Measurements from ENCODE around the gene P2RY12.

The P2RY12 gene

DNA sequence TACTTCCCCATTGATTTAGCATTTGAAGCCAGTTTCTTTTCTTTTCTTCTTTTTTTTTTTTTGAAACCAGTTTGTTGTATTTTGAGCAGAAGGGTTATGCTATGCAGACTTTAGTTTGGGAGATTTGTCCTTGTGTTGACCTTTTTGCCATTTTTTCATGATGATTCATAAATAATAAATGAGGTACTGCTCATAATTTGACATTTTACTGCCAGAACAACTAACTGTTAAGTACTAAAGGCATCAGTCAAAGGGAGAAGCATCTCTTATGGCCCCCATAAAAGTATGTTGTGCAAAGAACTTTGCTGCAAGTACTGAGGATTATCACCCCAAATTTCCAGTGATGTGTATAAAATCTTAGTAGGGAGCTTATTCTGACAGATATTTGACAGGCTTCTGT, 66.2 kb downstream of the P2RY12 start:
- no peak for DNase-seq (ENCODE audit: extremely low read depth, low read depth)
- TF ChIP-seq, protein P1, sequence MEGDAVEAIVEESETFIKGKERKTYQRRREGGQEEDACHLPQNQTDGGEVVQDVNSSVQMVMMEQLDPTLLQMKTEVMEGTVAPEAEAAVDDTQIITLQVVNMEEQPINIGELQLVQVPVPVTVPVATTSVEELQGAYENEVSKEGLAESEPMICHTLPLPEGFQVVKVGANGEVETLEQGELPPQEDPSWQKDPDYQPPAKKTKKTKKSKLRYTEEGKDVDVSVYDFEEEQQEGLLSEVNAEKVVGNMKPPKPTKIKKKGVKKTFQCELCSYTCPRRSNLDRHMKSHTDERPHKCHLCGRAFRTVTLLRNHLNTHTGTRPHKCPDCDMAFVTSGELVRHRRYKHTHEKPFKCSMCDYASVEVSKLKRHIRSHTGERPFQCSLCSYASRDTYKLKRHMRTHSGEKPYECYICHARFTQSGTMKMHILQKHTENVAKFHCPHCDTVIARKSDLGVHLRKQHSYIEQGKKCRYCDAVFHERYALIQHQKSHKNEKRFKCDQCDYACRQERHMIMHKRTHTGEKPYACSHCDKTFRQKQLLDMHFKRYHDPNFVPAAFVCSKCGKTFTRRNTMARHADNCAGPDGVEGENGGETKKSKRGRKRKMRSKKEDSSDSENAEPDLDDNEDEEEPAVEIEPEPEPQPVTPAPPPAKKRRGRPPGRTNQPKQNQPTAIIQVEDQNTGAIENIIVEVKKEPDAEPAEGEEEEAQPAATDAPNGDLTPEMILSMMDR (IDR thresholded peaks at IDR 0.05; ENCODE audit: low read depth, low read length), result no peak

DNA sequence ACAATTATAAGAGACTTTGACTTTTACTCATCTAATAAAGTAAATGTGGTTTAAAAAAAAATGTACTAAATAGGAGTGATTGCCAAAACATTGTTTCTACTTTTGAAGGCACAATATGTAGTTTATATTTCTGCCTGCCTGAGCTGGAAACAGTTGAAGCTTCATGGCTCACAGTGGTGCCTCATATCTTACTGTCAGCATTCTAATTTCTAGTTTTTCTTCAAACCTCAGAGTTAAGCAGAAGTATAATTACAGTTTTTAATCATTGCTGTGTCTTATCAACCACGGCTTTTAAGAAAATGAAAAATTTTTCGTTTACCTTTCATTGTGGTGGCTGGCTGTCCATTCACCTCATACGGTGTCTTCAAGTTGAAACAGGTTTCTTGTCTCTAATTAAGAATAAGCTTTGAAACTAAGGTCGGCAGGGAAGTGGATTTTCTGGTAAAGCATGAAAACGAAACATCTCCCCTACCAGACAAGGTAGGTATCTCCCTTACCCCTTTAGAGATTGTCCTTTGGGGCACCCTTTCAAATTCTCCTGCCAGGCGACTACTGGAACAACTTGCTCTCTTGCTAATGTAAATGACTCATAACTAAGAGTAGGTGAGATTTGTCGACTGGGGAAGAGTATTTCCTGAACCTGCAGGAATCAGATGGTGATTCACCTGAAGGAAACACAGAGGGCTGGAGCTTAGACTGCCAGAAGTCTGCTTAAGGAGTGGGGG, 68.1 kb downstream of the P2RY12 start, which contains the start of gene GPR87:
Gene GPR87, minus strand, starts transcription at position 554 of the 725 bp plus-strand sequence. CDS start 16,720 bp downstream, outside the sequence.
- no peak for DNase-seq (ENCODE audit: extremely low read depth, low read depth)
- TF ChIP-seq, protein P1 (IDR thresholded peaks at IDR 0.05; ENCODE audit: low read depth, low read length), result no peak

DNA sequence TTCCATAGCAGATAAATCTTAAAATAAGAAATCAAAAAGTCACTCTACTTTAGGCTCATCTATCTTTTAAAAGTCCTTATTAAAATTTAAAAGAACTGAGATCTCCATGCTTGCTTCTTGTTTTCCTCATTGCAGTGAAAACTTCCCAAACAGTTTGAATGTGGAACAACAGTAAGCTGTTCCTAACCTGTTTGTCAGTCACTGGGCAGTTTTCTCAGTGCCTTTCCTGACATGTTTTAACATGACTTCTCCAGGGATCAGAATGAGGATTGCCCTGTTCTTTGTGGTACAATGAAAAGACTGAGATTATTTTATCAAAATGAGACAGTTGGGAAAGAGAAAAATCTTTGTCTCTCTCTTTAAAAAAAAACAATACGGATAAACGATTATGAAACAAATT, 68.7 kb downstream of the P2RY12 start:
- DNase-seq (ENCODE audit: extremely low read depth, low read depth), result no peak
- TF ChIP-seq, protein P1 (IDR thresholded peaks at IDR 0.05; ENCODE audit: low read depth, low read length), result no peak

DNA sequence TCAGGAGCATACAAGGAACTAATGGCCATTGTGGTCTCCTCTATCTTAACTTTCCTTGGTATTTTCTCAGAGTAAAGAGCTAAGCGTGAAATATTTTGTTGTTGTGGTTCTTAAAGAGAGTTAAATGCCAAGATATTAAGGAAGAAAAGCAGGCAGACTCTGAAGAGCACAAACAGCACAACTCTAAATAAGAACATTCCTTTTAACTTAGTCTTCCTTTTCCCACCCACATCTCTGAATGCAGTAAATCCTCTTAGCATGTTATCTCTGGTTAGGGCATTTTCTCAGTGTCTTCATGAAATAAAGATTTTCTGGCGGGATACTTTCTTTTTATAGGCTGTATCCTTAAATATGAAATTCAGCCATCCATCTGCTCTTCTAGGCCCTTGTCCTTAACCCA, 69.4 kb downstream of the P2RY12 start:
- TF ChIP-seq, protein P1 (IDR thresholded peaks at IDR 0.05; ENCODE audit: low read depth, low read length), result no peak
- DNase-seq (ENCODE audit: extremely low read depth, low read depth), result no peak

DNA sequence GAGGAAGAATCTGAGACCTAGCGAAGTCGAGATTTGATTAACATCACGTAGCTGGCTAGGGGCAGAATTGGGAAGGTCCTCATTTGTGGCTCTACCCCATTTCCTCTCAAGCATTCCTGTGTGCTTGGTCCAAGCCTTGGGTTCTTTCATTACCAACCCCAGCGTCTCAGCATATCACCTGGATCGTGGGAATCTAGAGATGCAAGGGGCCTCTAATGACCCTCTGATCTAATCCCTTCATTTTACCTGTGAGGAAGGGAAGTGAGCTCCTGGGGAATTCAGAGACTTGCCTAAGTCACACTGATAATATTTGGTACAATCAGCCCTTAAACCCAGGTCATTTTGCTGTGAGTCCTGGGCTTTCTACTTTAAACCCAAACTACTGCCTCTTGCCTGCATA, 70.0 kb downstream of the P2RY12 start:
- TF ChIP-seq, protein P1 (IDR thresholded peaks at IDR 0.05; ENCODE audit: low read depth, low read length), result no peak
- no peak for DNase-seq (ENCODE audit: extremely low read depth, low read depth)

DNA sequence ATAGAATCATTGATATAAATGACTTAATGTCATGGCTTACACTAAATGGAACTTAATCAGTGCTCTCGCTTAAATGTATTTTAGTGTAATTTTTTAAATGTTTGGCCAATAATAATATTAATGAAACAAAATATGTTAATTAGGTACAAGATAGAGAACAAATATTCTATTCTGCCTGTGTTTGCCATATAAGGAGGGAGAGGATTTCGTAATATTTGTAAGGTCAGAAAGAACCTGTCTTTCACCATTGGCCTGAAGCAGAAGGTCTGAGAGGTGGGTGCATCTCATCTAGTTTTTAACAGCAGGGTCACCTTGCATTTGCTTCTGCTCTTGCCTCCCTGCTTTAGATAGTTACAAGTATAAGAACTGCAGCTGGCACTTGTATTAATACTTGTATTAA, 70.4 kb downstream of the P2RY12 start:
- DNase-seq (ENCODE audit: extremely low read depth, low read depth), result no peak
- TF ChIP-seq, protein P1 (IDR thresholded peaks at IDR 0.05; ENCODE audit: low read depth, low read length), result no peak

DNA sequence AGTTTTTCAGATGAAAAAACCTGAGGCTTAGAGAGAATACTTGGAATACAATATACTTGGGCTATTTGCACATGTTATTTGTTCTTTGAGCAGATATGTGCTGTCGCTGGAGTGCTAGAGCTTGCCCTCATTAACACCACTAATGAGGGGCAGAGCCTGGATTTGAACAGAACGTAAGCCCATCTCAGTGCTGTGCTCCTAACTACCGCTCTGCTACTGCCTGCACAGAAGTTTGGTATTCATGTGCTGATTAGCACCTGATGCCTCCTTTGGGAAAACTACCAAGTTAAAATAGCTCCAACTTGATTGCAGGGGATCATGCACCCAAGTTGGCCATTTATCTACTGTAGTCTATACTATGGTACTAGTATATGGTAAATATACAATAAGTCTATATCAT, 71.6 kb downstream of the P2RY12 start:
- TF ChIP-seq, protein P1 (IDR thresholded peaks at IDR 0.05; ENCODE audit: low read depth, low read length), result no peak
- no peak for DNase-seq (ENCODE audit: extremely low read depth, low read depth)
